Measurements from ENCODE around the gene CDK5R1.
"Not testable (repeated sequence)": the region's sequence is repeated elsewhere in the genome, so short reads cannot be mapped to it uniquely, and the experiment has no call there.

The CDK5R1 gene

GRCh38 chr17:32445074-32445415, 41.7 kb upstream of the CDK5R1 start:
- TF ChIP-seq CTCF (IDR thresholded peaks at IDR 0.05): no peak
- no peaks in the 10 kb centered on the region for H3K9me3 ChIP-seq
- peak overlapping the region; percentile 81 to 90 for H3K27ac ChIP-seq
- intact Hi-C loops (cut with DNase I; ENCODE audit: low total_unique reads): no loop called here
- peaks cover 0 to 25% (median 14%) of the 10 kb centered on the region in 4 donors for H3K4me1 ChIP-seq
- peak overlapping the region; percentile 89 to 97 for H3K4me3 ChIP-seq
- H3K36me3 ChIP-seq: peaks cover 18 to 31% (median 31%) of the 10 kb centered on the region in 3 donors
- peak in 1 of 2 donors; percentile 28 for DNase-seq
- no peaks in the 10 kb centered on the region for H3K27me3 ChIP-seq

GRCh38 chr17:32445497-32445896, 41.3 kb upstream of the CDK5R1 start:
- no peak for DNase-seq
- H3K27me3 ChIP-seq: no peaks in the 10 kb centered on the region
- no peaks in the 10 kb centered on the region for H3K9me3 ChIP-seq
- H3K4me1 ChIP-seq: peaks cover 0 to 25% (median 14%) of the 10 kb centered on the region in 4 donors
- H3K27ac ChIP-seq: peak overlapping the region; percentile 81 to 90
- H3K36me3 ChIP-seq: peaks cover 18 to 35% (median 34%) of the 10 kb centered on the region in 3 donors
- intact Hi-C loops (cut with DNase I; ENCODE audit: low total_unique reads): no loop called here
- no peak for TF ChIP-seq CTCF (IDR thresholded peaks at IDR 0.05)
- H3K4me3 ChIP-seq: peak overlapping the region; percentile 89 to 97

- Histone ChIP-seq H3K27me3 (no peaks in the 10 kb centered on the region), H3K27ac (no peak overlapping the region), H3K36me3 (peaks cover 18 to 39% (median 38%) of the 10 kb centered on the region in 3 donors), H3K4me1 (peaks cover 0 to 25% (median 14%) of the 10 kb centered on the region in 4 donors), H3K4me3 (peak overlapping the region in 1 of 2 donors; percentile 97), H3K9me3 (no peaks in the 10 kb centered on the region)
- no peak for DNase-seq
- intact Hi-C loops (cut with DNase I; ENCODE audit: low total_unique reads): no loop called here
- no peak for TF ChIP-seq CTCF (IDR thresholded peaks at IDR 0.05)
Observed at GRCh38 chr17:32445971-32446370, 40.8 kb upstream of the CDK5R1 start.

- Histone ChIP-seq H3K9me3 (no peaks in the 10 kb centered on the region), H3K27ac (no peak overlapping the region), H3K4me3 (no peak overlapping the region), H3K36me3 (peaks cover 24 to 48% (median 48%) of the 10 kb centered on the region in 3 donors), H3K27me3 (no peaks in the 10 kb centered on the region), H3K4me1 (peaks cover 0 to 25% (median 14%) of the 10 kb centered on the region in 4 donors)
- no peak for DNase-seq
- intact Hi-C loops (cut with DNase I; ENCODE audit: low total_unique reads): no loop called here
- no peak for TF ChIP-seq CTCF (IDR thresholded peaks at IDR 0.05)
Observed at GRCh38 chr17:32446949-32447348, 39.8 kb upstream of the CDK5R1 start.

GRCh38 chr17:32449963-32450362, 36.8 kb upstream of the CDK5R1 start:
- Histone ChIP-seq H3K9me3 (no peaks in the 10 kb centered on the region), H3K4me3 (no peak overlapping the region), H3K4me1 (peaks cover 0 to 19% (median 14%) of the 10 kb centered on the region in 4 donors), H3K36me3 (peaks cover 51 to 77% (median 75%) of the 10 kb centered on the region in 3 donors), H3K27me3 (no peaks in the 10 kb centered on the region), H3K27ac (no peak overlapping the region)
- no peak for TF ChIP-seq CTCF (IDR thresholded peaks at IDR 0.05)
- no peak for DNase-seq
- intact Hi-C loops (cut with DNase I; ENCODE audit: low total_unique reads): no loop called here

- Histone ChIP-seq H3K4me1 (peaks cover 0 to 17% (median 12%) of the 10 kb centered on the region in 4 donors), H3K36me3 (peaks cover 56 to 81% (median 79%) of the 10 kb centered on the region in 3 donors)
- DNase-seq; intact Hi-C loops (cut with DNase I; ENCODE audit: low total_unique reads); H3K4me3 ChIP-seq; H3K27me3 ChIP-seq; H3K27ac ChIP-seq; H3K9me3 ChIP-seq: not testable (repeated sequence)
Observed at GRCh38 chr17:32450379-32450778, 36.4 kb upstream of the CDK5R1 start.
